Astrocyte of the spinal cord (primary cell): ENCODE data around the gene PIGQ.

ENCODE experiments used
- DNase-seq: peaks from one replicate; pipeline ENCODE4 v3.0.0; 2011; ENCODE audit warnings: low read depth, low spot score
- H3K4me3 ChIP-seq: 2 replicates; pipeline ENCODE4 v1.5.1; 2011; ENCODE audit warnings: low read depth, mild to moderate bottlenecking, low read length, moderate library complexity
- in situ Hi-C: cut with HindIII; loops from 2 replicates; pipeline ENCODE4 v1.10.0; 2017; ENCODE audit warnings: low sequenced_read_pairs
- TF ChIP-seq, protein P1 (sequence below): IDR thresholded peaks from 2 replicates; pipeline ENCODE4 v1.5.1; 2012; ENCODE audit warnings: low read depth, mild to moderate bottlenecking, low read length, inconsistent platforms

The PIGQ gene

DNA sequence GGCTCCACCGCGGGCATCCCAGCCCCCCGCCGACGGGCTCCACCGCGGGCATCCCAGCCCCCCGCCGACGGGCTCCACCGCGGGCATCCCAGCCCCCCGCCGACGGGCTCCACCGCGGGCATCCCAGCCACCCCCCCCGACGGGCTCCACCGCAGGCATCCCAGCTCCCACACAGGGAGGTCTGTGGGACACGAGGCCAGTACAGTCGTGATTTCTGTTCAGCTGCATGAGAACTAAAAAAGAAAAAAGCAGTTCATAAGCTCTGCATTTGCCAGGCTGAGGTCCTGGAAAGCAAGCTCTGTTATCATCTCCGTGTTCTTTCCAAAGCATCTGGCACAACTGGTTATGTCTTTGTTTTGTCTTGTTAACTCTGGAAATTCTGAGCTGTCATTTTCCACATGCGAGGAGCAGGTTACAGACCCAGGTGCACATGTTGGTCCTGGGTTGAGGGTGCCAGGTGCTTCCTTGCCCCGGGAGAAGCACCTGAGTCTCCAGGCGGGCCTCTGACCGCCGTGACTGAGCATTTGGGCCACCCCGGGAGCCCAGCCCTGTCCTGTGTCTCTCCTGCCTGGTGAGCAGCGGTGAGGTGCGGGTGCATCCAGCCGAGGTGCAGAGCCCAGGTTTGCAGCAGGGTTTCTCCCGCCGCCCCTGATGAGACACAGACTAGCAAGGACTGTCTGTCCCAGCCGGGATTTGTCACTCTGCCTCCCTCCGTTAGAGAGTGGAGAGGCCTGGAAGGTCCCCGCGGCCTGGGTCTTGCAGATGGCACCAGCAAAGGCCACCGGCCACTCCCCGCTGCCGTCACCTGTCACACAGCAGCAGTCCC lies 51.1 kb downstream of the PIGQ start:
- no peak for DNase-seq
- no peak overlapping the region for H3K4me3 ChIP-seq
- in situ Hi-C loops: no loop called here

DNA sequence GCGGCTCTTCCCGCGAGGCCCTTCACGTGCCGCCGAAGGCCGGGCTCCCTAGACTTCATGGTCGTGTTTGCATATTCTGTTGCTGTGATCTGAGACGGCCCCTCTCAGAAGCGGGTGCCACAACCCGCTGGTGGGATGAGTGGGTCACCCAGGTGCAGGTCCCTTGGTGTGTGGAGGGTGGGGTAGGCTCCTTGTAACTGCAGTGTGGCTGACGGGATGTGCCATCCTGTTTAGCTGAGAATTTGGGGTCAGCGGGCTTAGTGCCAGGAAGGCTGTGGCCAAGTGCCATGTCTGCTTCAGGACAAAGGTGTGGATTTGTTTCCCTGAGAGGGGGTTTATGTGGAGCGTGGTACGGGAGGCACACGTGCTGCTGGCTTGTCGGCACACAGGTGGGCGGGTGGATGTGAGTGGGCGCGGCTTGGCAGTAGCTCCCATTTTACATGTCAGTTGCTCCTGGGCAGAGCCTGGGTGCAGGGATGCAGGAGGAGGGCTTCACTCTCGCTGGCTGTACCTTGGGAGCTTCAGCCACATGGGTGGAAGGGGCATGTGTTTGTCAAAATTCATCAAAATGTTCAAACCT lies 51.8 kb downstream of the PIGQ start:
- TF ChIP-seq, protein P1, sequence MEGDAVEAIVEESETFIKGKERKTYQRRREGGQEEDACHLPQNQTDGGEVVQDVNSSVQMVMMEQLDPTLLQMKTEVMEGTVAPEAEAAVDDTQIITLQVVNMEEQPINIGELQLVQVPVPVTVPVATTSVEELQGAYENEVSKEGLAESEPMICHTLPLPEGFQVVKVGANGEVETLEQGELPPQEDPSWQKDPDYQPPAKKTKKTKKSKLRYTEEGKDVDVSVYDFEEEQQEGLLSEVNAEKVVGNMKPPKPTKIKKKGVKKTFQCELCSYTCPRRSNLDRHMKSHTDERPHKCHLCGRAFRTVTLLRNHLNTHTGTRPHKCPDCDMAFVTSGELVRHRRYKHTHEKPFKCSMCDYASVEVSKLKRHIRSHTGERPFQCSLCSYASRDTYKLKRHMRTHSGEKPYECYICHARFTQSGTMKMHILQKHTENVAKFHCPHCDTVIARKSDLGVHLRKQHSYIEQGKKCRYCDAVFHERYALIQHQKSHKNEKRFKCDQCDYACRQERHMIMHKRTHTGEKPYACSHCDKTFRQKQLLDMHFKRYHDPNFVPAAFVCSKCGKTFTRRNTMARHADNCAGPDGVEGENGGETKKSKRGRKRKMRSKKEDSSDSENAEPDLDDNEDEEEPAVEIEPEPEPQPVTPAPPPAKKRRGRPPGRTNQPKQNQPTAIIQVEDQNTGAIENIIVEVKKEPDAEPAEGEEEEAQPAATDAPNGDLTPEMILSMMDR: no peak
- DNase-seq: no peak
- H3K4me3 ChIP-seq: no peak overlapping the region
- in situ Hi-C loops: no loop called here

More for the DNA sequence above, 51.1 kb downstream of the PIGQ start:
- TF ChIP-seq, protein P1: no peak

DNA sequence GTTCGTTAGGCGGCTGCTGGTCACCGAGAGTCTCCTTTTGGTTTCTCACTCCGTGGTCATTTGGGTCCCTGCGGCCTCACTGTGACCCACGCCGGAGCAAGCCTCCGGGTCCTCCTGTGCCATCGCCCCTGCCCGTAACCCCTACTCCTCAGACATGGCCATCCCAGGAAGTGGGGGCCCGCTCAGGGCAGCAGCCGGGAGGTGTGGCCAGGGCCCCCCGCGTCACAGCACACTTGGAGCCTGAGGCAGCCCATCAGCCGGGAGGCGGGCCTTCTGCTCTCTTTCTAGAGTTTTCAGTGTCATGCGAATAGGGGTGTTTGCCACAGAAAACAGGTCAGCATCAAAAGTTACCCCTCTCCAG lies 53.1 kb downstream of the PIGQ start:
- in situ Hi-C loops: no loop called here
- TF ChIP-seq, protein P1: no peak
- DNase-seq: no peak
- H3K4me3 ChIP-seq: no peak overlapping the region

DNA sequence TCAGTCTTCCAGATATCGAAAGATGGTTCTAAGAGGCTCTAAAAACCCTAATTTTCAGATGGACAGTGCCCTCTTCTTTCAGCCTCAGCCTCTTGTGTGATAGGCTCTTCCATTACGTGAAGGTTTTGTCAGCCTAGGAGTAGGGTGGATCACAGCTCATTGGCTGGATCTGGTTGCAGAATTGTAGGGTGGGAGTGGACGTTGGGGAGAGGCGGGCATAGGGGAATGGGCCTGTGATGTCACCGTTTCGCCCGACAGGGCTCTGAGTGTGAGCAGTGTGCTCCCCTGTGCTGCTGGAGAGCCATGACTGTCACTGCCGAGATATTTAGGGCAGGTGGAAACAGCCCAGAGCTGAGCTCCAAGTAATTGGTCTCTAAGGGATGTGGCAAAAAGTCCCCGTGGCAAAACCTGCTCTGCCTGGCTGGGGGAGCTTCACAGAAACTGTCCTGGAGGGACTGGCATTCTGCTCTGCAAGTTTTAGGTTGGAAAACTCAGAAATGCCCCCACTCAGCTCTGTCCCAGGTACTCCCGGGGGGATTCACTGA lies 54.8 kb downstream of the PIGQ start:
- TF ChIP-seq, protein P1: no peak
- no peak overlapping the region for H3K4me3 ChIP-seq
- in situ Hi-C loops: no loop called here
- no peak for DNase-seq

DNA sequence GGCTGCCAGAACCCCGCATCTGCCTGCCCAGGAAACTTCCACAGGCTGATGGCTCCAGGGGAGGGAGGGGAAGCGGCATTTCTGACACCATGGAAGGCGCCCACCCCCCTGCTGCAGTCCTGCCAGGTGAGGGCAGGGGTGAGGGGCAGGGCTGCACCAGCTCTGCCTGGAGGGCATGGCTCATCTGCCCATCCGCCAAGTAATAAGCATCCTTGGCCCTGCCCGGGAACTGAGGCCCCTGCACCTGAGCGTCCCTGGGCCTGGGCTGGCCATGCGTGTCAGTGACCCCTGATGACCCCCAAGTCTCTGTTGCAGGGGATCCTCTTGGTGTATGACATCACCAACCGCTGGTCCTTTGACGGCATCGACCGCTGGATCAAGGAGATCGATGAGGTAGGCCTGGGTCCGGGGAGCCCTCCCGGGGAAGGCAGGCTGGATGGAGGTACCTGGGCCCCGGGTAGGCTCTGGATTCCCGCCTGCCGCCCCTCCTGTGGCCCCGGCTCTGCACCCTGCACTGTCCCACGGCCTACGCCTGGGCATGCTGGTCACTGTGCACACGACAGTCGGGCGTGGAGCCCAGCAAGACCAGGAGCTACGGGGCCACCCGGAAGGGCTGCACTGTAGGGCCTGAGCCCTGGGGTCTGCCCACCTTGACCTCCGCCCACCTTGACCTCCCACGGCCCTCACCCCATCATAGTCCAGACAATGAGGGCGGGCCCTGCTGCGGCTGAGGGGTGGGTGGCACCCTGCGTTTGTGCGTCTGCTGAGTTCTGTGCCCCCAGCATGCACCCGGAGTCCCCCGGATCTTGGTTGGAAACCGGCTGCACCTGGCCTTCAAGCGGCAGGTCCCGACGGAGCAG lies 55.6 kb downstream of the PIGQ start:
- DNase-seq: no peak
- no peak overlapping the region for H3K4me3 ChIP-seq
- in situ Hi-C loops: no loop called here

More for the DNA sequence above, 55.6 kb downstream of the PIGQ start:
- TF ChIP-seq, protein P1: no peak
